Skin epidermis (tissue), 12 donors: Measurements from ENCODE around the gene KRT39.

Source experiments
- H3K27ac ChIP-seq, 21 experiments: fragments of 200-600 bp; sonication (generic) in 11 of 21; one replicate each; pipeline ENCODE4 v1.5.0; 2020; ENCODE audit warnings: mild to moderate bottlenecking in 3 of 21, inconsistent platforms in 2 of 21, moderate library complexity in 2 of 21
- H3K4me3 ChIP-seq, 7 experiments: fragments of 200-600 bp; sonication (generic) in 2 of 7; one replicate each; pipeline ENCODE4 v1.5.0; 2020; ENCODE audit warnings: inconsistent platforms in 2 of 7, mild to moderate bottlenecking in 2 of 7, moderate library complexity in 1 of 7

KRT39 gene

DNA sequence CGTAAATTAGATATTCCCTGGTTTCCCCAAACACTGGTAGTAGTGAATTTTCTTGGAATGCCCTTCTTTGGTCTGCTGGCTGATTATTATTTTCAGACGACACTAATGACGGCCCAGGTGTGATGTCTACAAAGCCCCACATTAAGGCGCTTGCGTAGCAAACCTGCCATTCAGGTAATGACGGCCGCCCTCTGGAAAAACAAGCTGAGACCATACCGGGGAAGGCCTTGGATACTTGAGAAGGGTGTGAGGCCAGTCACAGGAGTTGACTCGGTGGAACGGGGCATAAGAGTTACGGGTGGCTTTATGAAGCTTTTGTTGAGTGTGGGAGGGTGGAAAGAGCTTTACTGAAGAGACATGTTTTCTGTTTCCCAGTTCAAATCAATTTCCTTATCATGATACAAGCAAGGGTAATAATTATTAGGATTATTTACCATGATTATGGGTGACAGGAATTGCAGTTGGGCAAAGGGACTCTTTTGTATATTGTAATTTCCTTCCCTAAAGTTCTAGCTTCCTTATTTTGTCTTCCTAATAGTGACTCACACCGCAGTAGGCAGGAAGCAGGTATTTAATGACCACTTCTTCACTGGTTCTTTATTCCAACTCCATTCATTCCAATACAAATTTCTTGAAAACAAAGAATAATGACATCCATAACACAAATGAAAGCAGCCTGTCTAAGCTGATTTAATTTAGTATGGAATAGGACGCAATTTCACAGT, 54.1 kb downstream of the KRT39 start:
- H3K4me3 ChIP-seq = no peak overlapping the region

GRCh38 chr17:40910441-40910841, 56.3 kb downstream of the KRT39 start:
- H3K4me3 ChIP-seq = no peak overlapping the region
- H3K27ac ChIP-seq = peak overlapping the region in 20 of 21 experiments; percentile 35 to 82 (median 68)

More for the DNA sequence above, 54.1 kb downstream of the KRT39 start:
- peak overlapping the region in 2 of 21 experiments; percentile 8 to 41 for H3K27ac ChIP-seq

DNA sequence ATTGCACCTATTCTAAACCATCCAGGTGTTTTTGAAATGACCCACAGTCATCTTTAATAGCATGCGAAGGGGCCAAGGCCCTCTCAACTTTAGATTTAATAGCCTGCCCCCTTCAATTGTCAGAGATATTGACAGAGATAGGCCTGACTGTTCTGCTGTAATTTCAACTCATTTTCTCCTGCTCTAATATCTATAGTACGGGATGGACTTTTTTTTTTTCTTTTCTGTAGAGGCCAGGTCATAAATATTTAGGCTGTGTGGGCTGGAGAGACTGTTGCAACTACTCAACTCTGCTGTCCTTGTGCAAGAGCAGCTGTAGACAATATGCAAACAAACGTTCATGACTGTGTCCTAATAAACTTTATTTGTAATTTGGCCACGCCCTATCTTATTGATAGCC, 57.0 kb downstream of the KRT39 start:
- peak overlapping the region in 19 of 21 experiments; percentile 32 to 82 (median 59) for H3K27ac ChIP-seq
- no peak overlapping the region for H3K4me3 ChIP-seq

- Histone ChIP-seq H3K27ac (peak overlapping the region in 17 of 21 experiments; percentile 32 to 82 (median 59)), H3K4me3 (no peak overlapping the region)
These were observed 57.4 kb downstream of the KRT39 start for GRCh38 chr17:40909351-40909750.
